Right lobe of liver (tissue), 4 donors: ENCODE results near the gene MIR17HG.

Experiments
- POLR2A ChIP-seq: fragments of 450-650 bp; IDR thresholded peaks from one replicate; pipeline ENCODE4 v1.6.1; 2017; ENCODE audit warnings: antibody characterized with exemption, mild to moderate bottlenecking
- TF ChIP-seq, protein P1 (sequence below), 4 donors: fragments of 200-600 bp in 3 of 4; fragments of 450-650 bp in 1 of 4; IDR thresholded peaks; one replicate each; pipeline versions ENCODE4 v1.5.1 to v1.8.0; 2016 to 2022; ENCODE audit warnings: antibody characterized with exemption in 4 of 4, mild to moderate bottlenecking in 2 of 4
- donor health status: DM: no; HTN: no; CAD: no.
- donor health status: DM: no; HTN: no; CAD: no.
- donor health status: DM: no; HTN: yes; CAD: no.

DNA sequence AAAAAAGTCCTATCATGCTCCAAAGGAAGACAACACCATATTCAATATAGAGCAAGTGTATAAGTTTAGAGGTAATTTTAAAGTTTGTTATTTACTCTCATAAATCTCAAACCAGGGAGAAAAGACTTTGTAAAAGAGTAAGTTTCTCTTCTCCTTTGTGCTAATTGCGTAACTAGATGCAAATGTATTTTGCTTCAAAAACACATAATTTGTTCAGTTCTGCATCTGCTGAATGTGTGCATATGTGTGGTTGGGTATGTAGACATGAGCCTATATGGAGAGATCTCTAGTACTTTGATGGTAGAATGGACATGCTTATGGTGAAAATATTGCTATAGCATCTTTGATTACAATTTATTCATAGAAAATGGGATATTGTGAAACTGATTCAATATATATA is 17.8 kb upstream of the MIR17HG start:
- no peak for TF ChIP-seq POLR2A
- TF ChIP-seq, protein P1, sequence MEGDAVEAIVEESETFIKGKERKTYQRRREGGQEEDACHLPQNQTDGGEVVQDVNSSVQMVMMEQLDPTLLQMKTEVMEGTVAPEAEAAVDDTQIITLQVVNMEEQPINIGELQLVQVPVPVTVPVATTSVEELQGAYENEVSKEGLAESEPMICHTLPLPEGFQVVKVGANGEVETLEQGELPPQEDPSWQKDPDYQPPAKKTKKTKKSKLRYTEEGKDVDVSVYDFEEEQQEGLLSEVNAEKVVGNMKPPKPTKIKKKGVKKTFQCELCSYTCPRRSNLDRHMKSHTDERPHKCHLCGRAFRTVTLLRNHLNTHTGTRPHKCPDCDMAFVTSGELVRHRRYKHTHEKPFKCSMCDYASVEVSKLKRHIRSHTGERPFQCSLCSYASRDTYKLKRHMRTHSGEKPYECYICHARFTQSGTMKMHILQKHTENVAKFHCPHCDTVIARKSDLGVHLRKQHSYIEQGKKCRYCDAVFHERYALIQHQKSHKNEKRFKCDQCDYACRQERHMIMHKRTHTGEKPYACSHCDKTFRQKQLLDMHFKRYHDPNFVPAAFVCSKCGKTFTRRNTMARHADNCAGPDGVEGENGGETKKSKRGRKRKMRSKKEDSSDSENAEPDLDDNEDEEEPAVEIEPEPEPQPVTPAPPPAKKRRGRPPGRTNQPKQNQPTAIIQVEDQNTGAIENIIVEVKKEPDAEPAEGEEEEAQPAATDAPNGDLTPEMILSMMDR (IDR thresholded peaks at IDR 0.05): no peak
